ENCODE data around the gene HSPE1.
"Not testable (repeated sequence)": the region's sequence is repeated elsewhere in the genome, so short reads cannot be mapped to it uniquely, and the experiment has no call there.

GRCh38 chr2:197551260-197551659 is 51.1 kb downstream of the HSPE1 start:
- not testable (repeated sequence) for TF ChIP-seq CTCF (IDR thresholded peaks at IDR 0.05; ENCODE audit: borderline replicate concordance, extremely low read depth, low read length, poor library complexity, severe bottlenecking); EZH2 (IDR thresholded peaks at IDR 0.05; ENCODE audit: borderline replicate concordance, low read depth, low read length, severe bottlenecking)

Measured in DND-41 (cell line).